OCI-LY7 (cell line): ENCODE measurements around the gene ARSD.

Source experiments
- CTCF ChIP-seq: fragments of 200-600 bp; sonication (generic); conservative IDR thresholded peaks from 2 replicates; pipeline ENCODE4 v1.5.1; 2014; ENCODE audit warnings: mild to moderate bottlenecking, antibody characterized with exemption, low read length, moderate library complexity, mixed read lengths
- EZH2phosphoT487 ChIP-seq: fragments of 200-600 bp; sonication (generic); IDR thresholded peaks from 2 replicates; pipeline ENCODE4 v1.6.1; 2018; ENCODE audit warnings: low read depth, borderline replicate concordance, mild to moderate bottlenecking, mixed run types, antibody characterized with exemption, low read length, moderate library complexity, mixed read lengths

- TF ChIP-seq CTCF (no peak), EZH2phosphoT487 (no peak)
Measured at GRCh38 chrX:2928583-2929434, at the start of gene ARSD.
